GM06990 (cell line): Measurements from ENCODE around the gene KIAA1217.
"Not testable (repeated sequence)": the region's sequence is repeated elsewhere in the genome, so short reads cannot be mapped to it uniquely, and the experiment has no call there.

Experiments used
- DNase-seq: peaks from one replicate; pipeline ENCODE4 v3.0.0-alpha.2; 2011; ENCODE audit not compliant: insufficient read length; ENCODE audit errors: extremely low read depth
- H3K27me3 ChIP-seq: replicated peaks from 2 replicates; pipeline ENCODE4 v1.6.0; 2011; ENCODE audit warnings: low read length; ENCODE audit not compliant: control insufficient read depth, insufficient read depth
- H3K36me3 ChIP-seq: 2 replicates; pipeline ENCODE4 v1.5.1; 2011; ENCODE audit warnings: low read length; ENCODE audit not compliant: control insufficient read depth, insufficient read depth
- H3K4me3 ChIP-seq: replicated peaks from 2 replicates; pipeline ENCODE4 v1.5.1; 2011; ENCODE audit warnings: low read depth, mild to moderate bottlenecking, control low read depth, low read length
- CTCF ChIP-seq: IDR thresholded peaks from 2 replicates; pipeline ENCODE4 v1.5.1; 2011; ENCODE audit warnings: low read length, control low read depth, mild to moderate bottlenecking, inconsistent platforms; ENCODE audit not compliant: insufficient read depth, poor library complexity, severe bottlenecking

The KIAA1217 gene

GRCh38 chr10:24344279-24344678 is 135.3 kb downstream of the KIAA1217 start:
- DNase-seq, result no peak

GRCh38 chr10:24344695-24345463 is 135.9 kb downstream of the KIAA1217 start:
- no peaks in the 10 kb centered on the region for H3K36me3 ChIP-seq
- DNase-seq, result no peak
- no peaks in the 10 kb centered on the region for H3K27me3 ChIP-seq
- no peak for TF ChIP-seq CTCF
- no peak overlapping the region for H3K4me3 ChIP-seq

More at GRCh38 chr10:24344279-24344678, 135.3 kb downstream of the KIAA1217 start:
- H3K4me3 ChIP-seq, result no peak overlapping the region
- no peaks in the 10 kb centered on the region for H3K27me3 ChIP-seq
- no peak for TF ChIP-seq CTCF
- no peaks in the 10 kb centered on the region for H3K36me3 ChIP-seq

GRCh38 chr10:24346877-24347519 is 138.1 kb downstream of the KIAA1217 start:
- TF ChIP-seq CTCF, result no peak
- Histone ChIP-seq H3K36me3 (no peaks in the 10 kb centered on the region), H3K4me3 (no peak overlapping the region), H3K27me3 (no peaks in the 10 kb centered on the region)
- no peak for DNase-seq

GRCh38 chr10:24349379-24350001 is 140.6 kb downstream of the KIAA1217 start:
- Histone ChIP-seq H3K27me3 (no peaks in the 10 kb centered on the region), H3K36me3 (no peaks in the 10 kb centered on the region), H3K4me3 (no peak overlapping the region)
- DNase-seq, result no peak
- no peak for TF ChIP-seq CTCF

- Histone ChIP-seq H3K4me3 (no peak overlapping the region), H3K27me3 (no peaks in the 10 kb centered on the region), H3K36me3 (no peaks in the 10 kb centered on the region)
- DNase-seq, result no peak
- TF ChIP-seq CTCF, result no peak
These were observed 141.4 kb downstream of the KIAA1217 start for GRCh38 chr10:24350070-24350921.

GRCh38 chr10:24350922-24351225 is 141.9 kb downstream of the KIAA1217 start:
- not testable (repeated sequence) for H3K27me3 ChIP-seq, H3K36me3 ChIP-seq, H3K4me3 ChIP-seq, DNase-seq
